GM12878 (cell line): ENCODE measurements around the gene ITCH. TPM values are rescaled to one million over a fixed set of nuclear protein-coding genes. Genes with fewer than 3 reads are reported as not detected.

Source experiments
- ATAC-seq: fragments of 200-7000 bp; cut with Tn5 transposase; 3 replicates; pipeline ENCODE4 v1.9.1; 2020; ENCODE audit warnings: mild to moderate bottlenecking, moderate library complexity
- BruUV-seq: library from RNA; stranded (reverse); fragments of 400-500 nt; replicated peaks from 2 replicates; lab custom pipeline; 2021; lab: Mats Ljungman, UMichigan
- CTCF ChIA-PET: fragments of 300-600 bp; sonication (Branson Sonifier 250); formaldehyde crosslinking; extraction: SDS; loops from one replicate; lab custom pipeline; 2021; ENCODE audit warnings: inconsistent platforms; lab: Yijun Ruan, JAX
- POLR2A ChIA-PET: fragments of 350-600 bp; formaldehyde crosslinking; extraction: SDS; loops from one replicate; lab custom pipeline; 2021; ENCODE audit warnings: inconsistent platforms; lab: Charles Lee
- RAD21 ChIA-PET: fragments of 300-600 bp; sonication (Branson Sonifier 250); formaldehyde crosslinking; loops from one replicate; lab custom pipeline; 2023; ENCODE audit warnings: antibody characterized with exemption; ENCODE audit not compliant: unreplicated experiment; lab: Charles Lee
- SMC1A ChIA-PET: fragments of 300-600 bp; sonication (Branson Sonifier 250); formaldehyde crosslinking; loops from one replicate; lab custom pipeline; 2023; ENCODE audit not compliant: unreplicated experiment, uncharacterized antibody; lab: Charles Lee
- DNase-seq: peaks from one replicate; pipeline ENCODE4 v3.0.0-alpha.2; 2011; ENCODE audit warnings: low read depth, low spot score
- FAIRE-seq: peaks from 3 replicates; lab custom pipeline; 2011; peaks lifted over from hg19 to GRCh38; lab: Jason Lieb, UNC
- H2AFZ ChIP-seq: 2 replicates; pipeline ENCODE4 v1.6.0; 2011; ENCODE audit warnings: low read depth, low read length, control low read depth; ENCODE audit not compliant: control insufficient read depth
- H3K27ac ChIP-seq: 2 replicates; pipeline ENCODE4 v1.5.1; 2011; ENCODE audit warnings: control low read depth; ENCODE audit not compliant: control insufficient read depth, insufficient read depth
- H3K27me3 ChIP-seq, 2 experiments: replicated peaks in 1 of 2; 2 replicates each; pipeline versions ENCODE4 v1.6.0 to v1.6.1; 2011; ENCODE audit warnings: low read length in 1 of 2; ENCODE audit not compliant: control insufficient read depth in 2 of 2, insufficient read depth in 2 of 2
- H3K36me3 ChIP-seq, 2 experiments: 2 replicates each; pipeline ENCODE4 v1.5.1; 2011; ENCODE audit warnings: low read length in 1 of 2; ENCODE audit not compliant: control insufficient read depth in 2 of 2, insufficient read depth in 2 of 2
- H3K4me1 ChIP-seq: 2 replicates; pipeline ENCODE4 v1.6.1; 2011; ENCODE audit warnings: mild to moderate bottlenecking, low read length, moderate library complexity, mixed read lengths; ENCODE audit not compliant: control insufficient read depth, insufficient read depth
- H3K4me2 ChIP-seq: 2 replicates; pipeline ENCODE4 v1.6.0; 2011; ENCODE audit warnings: control low read depth; ENCODE audit not compliant: control insufficient read depth, insufficient read depth
- H3K4me3 ChIP-seq: fragments of 200-600 bp; sonication (generic); 2 replicates; pipeline ENCODE4 v1.5.1; 2016
- H3K79me2 ChIP-seq: 2 replicates; pipeline ENCODE4 v1.6.0; 2011; ENCODE audit warnings: low read length; ENCODE audit not compliant: control insufficient read depth, insufficient read depth
- H3K9ac ChIP-seq: 2 replicates; pipeline ENCODE4 v1.8.0; 2011; ENCODE audit warnings: low read length, control low read depth, mixed read lengths; ENCODE audit not compliant: control insufficient read depth, insufficient read depth
- H3K9me3 ChIP-seq: replicated peaks from 3 replicates; pipeline ENCODE4 v1.5.1; 2011; ENCODE audit warnings: mild to moderate bottlenecking, low read length; ENCODE audit not compliant: control insufficient read depth, insufficient read depth
- H4K20me1 ChIP-seq: 2 replicates; pipeline ENCODE4 v1.6.0; 2011; ENCODE audit not compliant: control insufficient read depth, insufficient read depth
- EGR1 ChIP-seq, 2 experiments: IDR thresholded peaks; 1 replicate in 1 of 2; 2 replicates in 1 of 2; pipeline ENCODE4 v1.6.1; 2011 to 2012; ENCODE audit warnings: low read depth in 2 of 2, low read length in 2 of 2, borderline replicate concordance in 1 of 2, mild to moderate bottlenecking in 1 of 2, moderate library complexity in 1 of 2
- MYC ChIP-seq: IDR thresholded peaks from 2 replicates; pipeline ENCODE4 v1.6.1; 2011; ENCODE audit warnings: mild to moderate bottlenecking, low read length, moderate library complexity, inconsistent platforms; ENCODE audit not compliant: insufficient read depth, insufficient replicate concordance, insufficient read length, severe bottlenecking
- NFYB ChIP-seq: IDR thresholded peaks from 2 replicates; pipeline ENCODE4 v1.6.1; 2011; ENCODE audit warnings: low read depth, mild to moderate bottlenecking, low read length, improper control_type of control experiment, moderate library complexity; ENCODE audit not compliant: insufficient read depth
- POLR2A ChIP-seq: IDR thresholded peaks from 2 replicates; pipeline ENCODE4 v1.6.1; 2011; ENCODE audit warnings: low read depth, mild to moderate bottlenecking, low read length
- RAD21 ChIP-seq: IDR thresholded peaks from 2 replicates; pipeline ENCODE4 v1.6.1; 2011; ENCODE audit warnings: mild to moderate bottlenecking, low read depth, low read length, moderate library complexity; ENCODE audit not compliant: insufficient read depth
- SMAD5 ChIP-seq: IDR thresholded peaks from 2 replicates; pipeline ENCODE4 v1.6.1; 2016; ENCODE audit warnings: antibody characterized with exemption, low read depth
- SMC3 ChIP-seq: IDR thresholded peaks from 2 replicates; pipeline ENCODE4 v1.6.1; 2011; ENCODE audit warnings: low read length, improper control_type of control experiment, borderline replicate concordance
- YY1 ChIP-seq: IDR thresholded peaks from 2 replicates; pipeline ENCODE4 v1.6.1; 2011; ENCODE audit warnings: low read depth, mild to moderate bottlenecking, low read length
- WGBS: methylation state at CpG from one replicate; pipeline ENCODE4 v1.1.6; 2016; ENCODE audit warnings: low lambda C conversion rate; ENCODE audit not compliant: insufficient replicate concordance, insufficient coverage; ENCODE audit errors: missing lambda C conversion rate; 5-methylcytosine and 5-hydroxymethylcytosine counted together
- in situ Hi-C: fragments of 300-500 bp; cut with MboI; formaldehyde crosslinking; loops from 9 replicates; pipeline ENCODE4 v1.14.3; 2018; ENCODE audit warnings: mixed read lengths
- intact Hi-C: fragments of 100-400 bp; cut with micrococcal nuclease; formaldehyde crosslinking; loops from one replicate; pipeline ENCODE4 v1.14.2; 2022; ENCODE audit not compliant: unreplicated experiment
- polyA plus RNA-seq, 11 experiments: library from polyadenylated mRNA; depleted of rRNA in 4 of 11; unstranded in 6 of 11; stranded (reverse) in 5 of 11; fragments of >200 nt; fragmentation: Nextera tagmentation in 4 of 11; fragmentation: Illumina TruSeq in 1 of 11; extraction: Ambion mirVana in 4 of 11; extraction: Trizol in 1 of 11; gene quantifications; 1 replicate in 1 of 11; 2 replicates in 10 of 11; pipeline versions ENCODE4 v1.2.1 to v1.2.3, GENCODE V29; 2011 to 2016; ENCODE audit warnings: inconsistent platforms in 2 of 11, missing spikeins in 2 of 11, low read depth in 1 of 11
- total RNA-seq, 4 experiments: library from RNA; depleted of rRNA in 3 of 4; stranded (reverse); fragments of >200 nt in 3 of 4; fragmentation: Illumina TruSeq in 1 of 4; extraction: Trizol in 1 of 4; gene quantifications; 2 replicates each; pipeline versions ENCODE4 v1.2.1 to v1.2.3, GENCODE V29; 2013 to 2021
- TF ChIP-seq, protein P1 (sequence below), 3 experiments: IDR thresholded peaks in 2 of 3; conservative IDR thresholded peaks in 1 of 3; 2 replicates each; pipeline ENCODE4 v1.5.1; 2011; ENCODE audit warnings: low read depth in 3 of 3, low read length in 3 of 3, mild to moderate bottlenecking in 3 of 3, control low read depth in 2 of 3, moderate library complexity in 2 of 3, inconsistent platforms in 1 of 3, mixed read lengths in 1 of 3; ENCODE audit not compliant: control insufficient read depth in 2 of 3, insufficient read depth in 1 of 3; ENCODE audit errors: extremely low read depth in 1 of 3
- TF ChIP-seq, protein P2 (sequence below): fragments of 450-650 bp; IDR thresholded peaks from 2 replicates; pipeline ENCODE4 v1.6.1; 2016; ENCODE audit warnings: mild to moderate bottlenecking
- TF ChIP-seq, protein P3 (sequence below): fragments of 150-350 bp; IDR thresholded peaks from 2 replicates; pipeline ENCODE4 v1.6.1; 2014; ENCODE audit warnings: mild to moderate bottlenecking, low read depth, low read length

The ITCH gene
- total and polyA plus RNA-seq, 10 of the 15 experiments (the other 5 are each of a cell fraction or from before 2014, with no cell fraction given) = 7.5 to 46.1 (median 21.5) TPM

GRCh38 chr20:34473262-34473883, 110.3 kb downstream of the ITCH start:
- WGBS = 59% methylated on average over 5 of the region's 5 CpGs
- Histone ChIP-seq H3K4me2 (no peak overlapping the region), H2AFZ (no peak overlapping the region), H3K9me3 (no peaks in the 10 kb centered on the region; the same call in 2 of the 3 replicates), H3K36me3 (peaks cover 1 to 4% of the 10 kb centered on the region in 2 experiments), H3K9ac (no peak overlapping the region), H3K79me2 (no peaks in the 10 kb centered on the region), H3K4me1 (peaks cover 8% of the 10 kb centered on the region), H3K4me3 (no peak overlapping the region), H4K20me1 (no peaks in the 10 kb centered on the region), H3K27me3 (no peaks in the 10 kb centered on the region), H3K27ac (no peak overlapping the region)
- ChIA-PET SMC1A (interaction anchor here (1.0 to 2.6 kb wide), 4 partner anchors 16 to 297 kb away, joined by 3 to 46 read pairs (median 3); no protein-coding TSS in a partner anchor), RAD21 (interaction anchor here (0.6 to 2.4 kb wide), 6 partner anchors 12 to 235 kb away, joined by 3 to 49 read pairs (median 4); no protein-coding TSS in a partner anchor), POLR2A (interaction anchor here (0.6 kb wide), 1 partner anchor 89 kb away, joined by 5 read pairs; no protein-coding TSS in a partner anchor), CTCF (interaction anchor here (0.6 to 3.3 kb wide), 15 partner anchors 9 to 296 kb away, joined by 3 to 75 read pairs (median 4); partner anchors contain the start of gene ITCH)
- ATAC-seq (peak; percentile 85), FAIRE-seq (peak; percentile 52), DNase-seq (no peak)
- intact Hi-C loops = loop anchor here (1.0 kb wide), 1 partner anchor 161 kb away; no protein-coding TSS in a partner anchor
- in situ Hi-C loops = no loop called here
- TF ChIP-seq SMAD5 (no peak), SMC3 (peak; percentile 66), RAD21 (peak; percentile 70), POLR2A (no peak), YY1 (0 out of 2 replicates have a peak, but pooled peaks have one; percentile 13), NFYB (no peak), MYC (no peak), EGR1 (IDR thresholded peaks at IDR 0.05; ENCODE audit: borderline replicate concordance in 1 of 2, low read depth in 2 of 2, low read length in 2 of 2) (peak in 1 of 2 experiments; percentile 57; a peak in 1 of 3 replicates)
- TF ChIP-seq, protein P1, sequence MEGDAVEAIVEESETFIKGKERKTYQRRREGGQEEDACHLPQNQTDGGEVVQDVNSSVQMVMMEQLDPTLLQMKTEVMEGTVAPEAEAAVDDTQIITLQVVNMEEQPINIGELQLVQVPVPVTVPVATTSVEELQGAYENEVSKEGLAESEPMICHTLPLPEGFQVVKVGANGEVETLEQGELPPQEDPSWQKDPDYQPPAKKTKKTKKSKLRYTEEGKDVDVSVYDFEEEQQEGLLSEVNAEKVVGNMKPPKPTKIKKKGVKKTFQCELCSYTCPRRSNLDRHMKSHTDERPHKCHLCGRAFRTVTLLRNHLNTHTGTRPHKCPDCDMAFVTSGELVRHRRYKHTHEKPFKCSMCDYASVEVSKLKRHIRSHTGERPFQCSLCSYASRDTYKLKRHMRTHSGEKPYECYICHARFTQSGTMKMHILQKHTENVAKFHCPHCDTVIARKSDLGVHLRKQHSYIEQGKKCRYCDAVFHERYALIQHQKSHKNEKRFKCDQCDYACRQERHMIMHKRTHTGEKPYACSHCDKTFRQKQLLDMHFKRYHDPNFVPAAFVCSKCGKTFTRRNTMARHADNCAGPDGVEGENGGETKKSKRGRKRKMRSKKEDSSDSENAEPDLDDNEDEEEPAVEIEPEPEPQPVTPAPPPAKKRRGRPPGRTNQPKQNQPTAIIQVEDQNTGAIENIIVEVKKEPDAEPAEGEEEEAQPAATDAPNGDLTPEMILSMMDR (IDR thresholded peaks at IDR 0.05 in 2 of 3, conservative IDR thresholded peaks at IDR 0.05 in 1 of 3; ENCODE audit: control insufficient read depth in 2 of 3, extremely low read depth in 1 of 3, insufficient read depth in 1 of 3, low read depth in 3 of 3, low read length in 3 of 3) = peak; percentile 34 to 50 (median 41); a peak in 5 of 6 replicates
- TF ChIP-seq, protein P2, sequence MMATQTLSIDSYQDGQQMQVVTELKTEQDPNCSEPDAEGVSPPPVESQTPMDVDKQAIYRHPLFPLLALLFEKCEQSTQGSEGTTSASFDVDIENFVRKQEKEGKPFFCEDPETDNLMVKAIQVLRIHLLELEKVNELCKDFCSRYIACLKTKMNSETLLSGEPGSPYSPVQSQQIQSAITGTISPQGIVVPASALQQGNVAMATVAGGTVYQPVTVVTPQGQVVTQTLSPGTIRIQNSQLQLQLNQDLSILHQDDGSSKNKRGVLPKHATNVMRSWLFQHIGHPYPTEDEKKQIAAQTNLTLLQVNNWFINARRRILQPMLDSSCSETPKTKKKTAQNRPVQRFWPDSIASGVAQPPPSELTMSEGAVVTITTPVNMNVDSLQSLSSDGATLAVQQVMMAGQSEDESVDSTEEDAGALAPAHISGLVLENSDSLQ = peak; percentile 47
- TF ChIP-seq, protein P3, sequence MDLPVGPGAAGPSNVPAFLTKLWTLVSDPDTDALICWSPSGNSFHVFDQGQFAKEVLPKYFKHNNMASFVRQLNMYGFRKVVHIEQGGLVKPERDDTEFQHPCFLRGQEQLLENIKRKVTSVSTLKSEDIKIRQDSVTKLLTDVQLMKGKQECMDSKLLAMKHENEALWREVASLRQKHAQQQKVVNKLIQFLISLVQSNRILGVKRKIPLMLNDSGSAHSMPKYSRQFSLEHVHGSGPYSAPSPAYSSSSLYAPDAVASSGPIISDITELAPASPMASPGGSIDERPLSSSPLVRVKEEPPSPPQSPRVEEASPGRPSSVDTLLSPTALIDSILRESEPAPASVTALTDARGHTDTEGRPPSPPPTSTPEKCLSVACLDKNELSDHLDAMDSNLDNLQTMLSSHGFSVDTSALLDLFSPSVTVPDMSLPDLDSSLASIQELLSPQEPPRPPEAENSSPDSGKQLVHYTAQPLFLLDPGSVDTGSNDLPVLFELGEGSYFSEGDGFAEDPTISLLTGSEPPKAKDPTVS = no peak
- BruUV-seq = no TSS peak
